HCT116 (cell line): ENCODE measurements around the gene SOHLH2. TPM values are rescaled to one million over a fixed set of nuclear protein-coding genes. Genes with fewer than 3 reads are reported as not detected.

Source experiments
- ATAC-seq: fragments of 200-7000 bp; cut with Tn5 transposase; 2 replicates; pipeline ENCODE4 v1.9.1; 2020; ENCODE audit warnings: mild to moderate bottlenecking, moderate library complexity
- BruUV-seq: library from RNA; stranded (reverse); fragments of 400-500 nt; replicated peaks from 2 replicates; lab custom pipeline; 2021; lab: Mats Ljungman, UMichigan
- CTCF ChIA-PET: fragments of 300-600 bp; sonication (Branson Sonifier 250); formaldehyde crosslinking; loops from one replicate; lab custom pipeline; 2021; ENCODE audit warnings: antibody characterized with exemption; lab: Charles Lee
- POLR2A ChIA-PET: fragments of 300-600, 350-600 bp; sonication (Branson Sonifier 250); formaldehyde crosslinking; loops from one replicate; lab custom pipeline; 2021; ENCODE audit warnings: antibody characterized with exemption; lab: Charles Lee
- RAD21 ChIA-PET, 2 experiments: fragments of 300-600 bp; sonication (Branson Sonifier 250); formaldehyde crosslinking; loops; one replicate each; lab custom pipeline; 2023; ENCODE audit warnings: low total read pairs in 2 of 2; ENCODE audit not compliant: uncharacterized antibody in 2 of 2, unreplicated experiment in 2 of 2, low non-redundant PET in 1 of 2; lab: Charles Lee
- DNase-seq: peaks from one replicate; pipeline ENCODE4 v3.0.0-alpha.2; 2010; ENCODE audit warnings: low read depth, low spot score
- H2AFZ ChIP-seq: fragments of 200-600 bp; shearing (Covaris generic), sonication (generic); 2 replicates; pipeline ENCODE4 v1.6.1; 2017; ENCODE audit warnings: low read depth, mixed run types, mixed read lengths, antibody characterized with exemption, low read length; ENCODE audit not compliant: poor library complexity, severe bottlenecking
- H3K27ac ChIP-seq: 2 replicates; pipeline ENCODE4 v1.5.1; 2012; ENCODE audit warnings: low read depth, low read length
- H3K27me3 ChIP-seq: fragments of 200-600 bp; sonication (generic); 2 replicates; pipeline ENCODE4 v1.6.1; 2016; ENCODE audit warnings: mixed run types, low read length, mixed read lengths; ENCODE audit not compliant: insufficient read depth
- H3K36me3 ChIP-seq, 2 experiments: fragments of 200-500 bp in 1 of 2; fragments of 200-600 bp in 1 of 2; sonication (Bioruptor generic) in 1 of 2; sonication (generic) in 1 of 2; 2 replicates each; pipeline versions ENCODE4 v1.5.1 to v1.6.1; 2014 to 2016; ENCODE audit warnings: low read length in 2 of 2, inconsistent platforms in 1 of 2, mixed read lengths in 1 of 2, mixed run types in 1 of 2; ENCODE audit not compliant: insufficient read depth in 2 of 2, control insufficient read depth in 1 of 2
- H3K4me1 ChIP-seq, 2 experiments: fragments of 200-600 bp in 1 of 2; sonication (generic) in 1 of 2; 2 replicates each; pipeline versions ENCODE4 v1.5.1 to v1.6.1; 2012 to 2017; ENCODE audit warnings: low read length in 2 of 2, inconsistent platforms in 1 of 2, mild to moderate bottlenecking in 1 of 2, mixed read lengths in 1 of 2, mixed run types in 1 of 2, moderate library complexity in 1 of 2; ENCODE audit not compliant: insufficient read depth in 2 of 2, control insufficient read depth in 1 of 2
- H3K4me2 ChIP-seq: fragments of 200-600 bp; sonication (generic); 2 replicates; pipeline ENCODE4 v1.6.1; 2017; ENCODE audit warnings: mixed run types, low read length, mixed read lengths
- H3K4me3 ChIP-seq, 2 experiments: fragments of 200-600 bp in 1 of 2; sonication (generic) in 1 of 2; replicated peaks in 1 of 2; 2 replicates each; pipeline ENCODE4 v1.5.1; 2011 to 2016; ENCODE audit warnings: low read length in 2 of 2, control low read depth in 1 of 2, low read depth in 1 of 2, mild to moderate bottlenecking in 1 of 2, mixed read lengths in 1 of 2, mixed run types in 1 of 2
- H3K79me2 ChIP-seq: fragments of 200-600 bp; sonication (generic); 2 replicates; pipeline ENCODE4 v1.6.1; 2017; ENCODE audit warnings: mild to moderate bottlenecking, mixed run types, low read length, moderate library complexity, mixed read lengths; ENCODE audit not compliant: insufficient read depth
- H3K9ac ChIP-seq: fragments of 200-600 bp; sonication (generic); 2 replicates; pipeline ENCODE4 v1.6.1; 2016; ENCODE audit warnings: low read length, mixed read lengths
- H3K9me2 ChIP-seq: fragments of 200-600 bp; sonication (generic), shearing (Covaris generic); 2 replicates; pipeline ENCODE4 v1.6.1; 2017; ENCODE audit warnings: mixed run types, mild to moderate bottlenecking, moderate library complexity; ENCODE audit not compliant: insufficient read depth
- H3K9me3 ChIP-seq, 2 experiments: fragments of 200-500 bp in 1 of 2; fragments of 200-600 bp in 1 of 2; sonication (Bioruptor generic) in 1 of 2; sonication (generic) in 1 of 2; 2 replicates each; pipeline ENCODE4 v1.6.1; 2014 to 2017; ENCODE audit warnings: low read length in 2 of 2, mixed read lengths in 2 of 2, inconsistent platforms in 1 of 2, low read depth in 1 of 2, mild to moderate bottlenecking in 1 of 2, mixed run types in 1 of 2, moderate library complexity in 1 of 2; ENCODE audit not compliant: control insufficient read depth in 1 of 2, insufficient read depth in 1 of 2
- H4K20me1 ChIP-seq: fragments of 200-600 bp; sonication (generic), shearing (Covaris generic); 2 replicates; pipeline ENCODE4 v1.6.1; 2017; ENCODE audit warnings: mixed run types, mild to moderate bottlenecking, moderate library complexity; ENCODE audit not compliant: insufficient read depth
- ATF3 ChIP-seq: IDR thresholded peaks from 2 replicates; pipeline ENCODE4 v1.6.1; 2012
- CBX3 ChIP-seq: IDR thresholded peaks from 2 replicates; pipeline ENCODE4 v1.6.1; 2012; ENCODE audit warnings: low read depth
- ELF1 ChIP-seq: IDR thresholded peaks from 2 replicates; pipeline ENCODE4 v1.6.1; 2012; ENCODE audit warnings: low read depth, borderline replicate concordance
- EZH2 ChIP-seq: fragments of 200-600 bp; sonication (generic); IDR thresholded peaks from 2 replicates; pipeline ENCODE4 v1.6.1; 2017; ENCODE audit warnings: antibody characterized with exemption, mixed run types
- FOSL1 ChIP-seq: IDR thresholded peaks from 2 replicates; pipeline ENCODE4 v1.6.1; 2012; ENCODE audit warnings: low read depth
- JUND ChIP-seq: IDR thresholded peaks from 2 replicates; pipeline ENCODE4 v1.6.1; 2012
- POLR2A ChIP-seq: IDR thresholded peaks from 2 replicates; pipeline ENCODE4 v1.7.0; 2011; ENCODE audit warnings: borderline replicate concordance; ENCODE audit not compliant: insufficient read depth, insufficient read length; ENCODE audit errors: extremely low read depth
- RAD21 ChIP-seq: IDR thresholded peaks from 2 replicates; pipeline ENCODE4 v1.6.1; 2012; ENCODE audit warnings: low read depth, mild to moderate bottlenecking
- SIN3A ChIP-seq: IDR thresholded peaks from 2 replicates; pipeline ENCODE4 v1.6.1; 2012; ENCODE audit warnings: low read depth
- SP1 ChIP-seq: IDR thresholded peaks from 2 replicates; pipeline ENCODE4 v1.6.1; 2012; ENCODE audit warnings: low read depth
- SRF ChIP-seq: IDR thresholded peaks from 2 replicates; pipeline ENCODE4 v1.6.1; 2012; ENCODE audit warnings: low read depth
- TCF7L2 ChIP-seq: IDR thresholded peaks from 2 replicates; pipeline ENCODE4 v1.7.0; 2011; ENCODE audit warnings: borderline replicate concordance, inconsistent platforms; ENCODE audit not compliant: insufficient read depth, insufficient read length; ENCODE audit errors: extremely low read depth
- YY1 ChIP-seq: IDR thresholded peaks from 2 replicates; pipeline ENCODE4 v1.6.1; 2011; ENCODE audit warnings: low read length, low read depth, moderate library complexity, mild to moderate bottlenecking; ENCODE audit not compliant: insufficient replicate concordance; ENCODE audit errors: extremely low read depth
- ZBTB33 ChIP-seq: IDR thresholded peaks from 2 replicates; pipeline ENCODE4 v1.6.1; 2011; ENCODE audit warnings: mild to moderate bottlenecking, low read length, moderate library complexity; ENCODE audit not compliant: insufficient replicate concordance; ENCODE audit errors: extremely low read depth
- ZNF274 ChIP-seq: fragments of 200-500 bp; sonication (Bioruptor generic); IDR thresholded peaks from 2 replicates; pipeline ENCODE4 v1.6.1; 2014; ENCODE audit warnings: mild to moderate bottlenecking, low read depth, low read length, inconsistent platforms
- intact Hi-C: fragments of 100-400 bp; cut with micrococcal nuclease; formaldehyde crosslinking; loops from 2 replicates; pipeline ENCODE4 v1.10.0; 2022
- total RNA-seq: library from RNA; stranded (reverse); gene quantifications from one replicate; pipeline ENCODE4 v1.2.1, GENCODE V29; 2021; ENCODE audit not compliant: unreplicated experiment
- TF ChIP-seq, protein P1 (sequence below): IDR thresholded peaks from 2 replicates; pipeline ENCODE4 v1.6.1; 2012; ENCODE audit warnings: low read depth

Gene SOHLH2
- total RNA-seq, 1 experiment from 2014 or later, result not detected

DNA sequence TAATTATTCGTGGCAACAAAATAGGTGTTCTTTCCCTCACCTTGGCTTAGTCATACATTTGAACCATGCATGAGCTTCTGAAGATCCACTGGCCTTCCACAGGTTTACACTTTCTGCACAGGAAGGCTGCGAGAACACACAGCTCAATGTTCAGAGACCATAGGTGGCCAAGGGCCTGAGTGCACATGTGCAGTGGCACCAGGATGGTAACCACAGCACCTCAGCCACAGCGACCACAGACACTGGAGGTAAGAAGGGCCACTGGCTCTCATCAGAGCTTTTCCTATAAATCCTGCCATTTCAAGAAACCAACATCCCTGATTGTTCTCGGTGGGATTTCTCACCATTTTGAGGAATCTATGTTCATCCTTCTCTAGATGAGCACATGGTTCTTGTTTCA is 84.8 kb downstream of the SOHLH2 start:
- Histone ChIP-seq H3K27me3 (no peaks in the 10 kb centered on the region), H4K20me1 (no peaks in the 10 kb centered on the region), H3K4me1 (no peaks in the 10 kb centered on the region), H3K4me3 (no peak overlapping the region), H3K27ac (no peak overlapping the region), H3K9ac (no peak overlapping the region), H3K9me2 (no peaks in the 10 kb centered on the region), H3K9me3 (peaks cover 0 to 16% of the 10 kb centered on the region in 2 experiments; a peak in 2 of 4 replicates), H2AFZ (no peak overlapping the region), H3K36me3 (no peaks in the 10 kb centered on the region)
- ChIA-PET CTCF (no interaction called here), POLR2A (no interaction called here)
- BruUV-seq, result no TSS peak
- ATAC-seq (no peak), DNase-seq (no peak)
- intact Hi-C loops, result no loop called here
- TF ChIP-seq ZBTB33 (no peak), FOSL1 (no peak), TCF7L2 (no peak), SRF (no peak), RAD21 (no peak), YY1 (no peak), POLR2A (no peak), ATF3 (no peak), EZH2 (no peak), ELF1 (no peak), SP1 (no peak), JUND (no peak), CBX3 (no peak), ZNF274 (no peak), SIN3A (no peak)
- TF ChIP-seq, protein P1, sequence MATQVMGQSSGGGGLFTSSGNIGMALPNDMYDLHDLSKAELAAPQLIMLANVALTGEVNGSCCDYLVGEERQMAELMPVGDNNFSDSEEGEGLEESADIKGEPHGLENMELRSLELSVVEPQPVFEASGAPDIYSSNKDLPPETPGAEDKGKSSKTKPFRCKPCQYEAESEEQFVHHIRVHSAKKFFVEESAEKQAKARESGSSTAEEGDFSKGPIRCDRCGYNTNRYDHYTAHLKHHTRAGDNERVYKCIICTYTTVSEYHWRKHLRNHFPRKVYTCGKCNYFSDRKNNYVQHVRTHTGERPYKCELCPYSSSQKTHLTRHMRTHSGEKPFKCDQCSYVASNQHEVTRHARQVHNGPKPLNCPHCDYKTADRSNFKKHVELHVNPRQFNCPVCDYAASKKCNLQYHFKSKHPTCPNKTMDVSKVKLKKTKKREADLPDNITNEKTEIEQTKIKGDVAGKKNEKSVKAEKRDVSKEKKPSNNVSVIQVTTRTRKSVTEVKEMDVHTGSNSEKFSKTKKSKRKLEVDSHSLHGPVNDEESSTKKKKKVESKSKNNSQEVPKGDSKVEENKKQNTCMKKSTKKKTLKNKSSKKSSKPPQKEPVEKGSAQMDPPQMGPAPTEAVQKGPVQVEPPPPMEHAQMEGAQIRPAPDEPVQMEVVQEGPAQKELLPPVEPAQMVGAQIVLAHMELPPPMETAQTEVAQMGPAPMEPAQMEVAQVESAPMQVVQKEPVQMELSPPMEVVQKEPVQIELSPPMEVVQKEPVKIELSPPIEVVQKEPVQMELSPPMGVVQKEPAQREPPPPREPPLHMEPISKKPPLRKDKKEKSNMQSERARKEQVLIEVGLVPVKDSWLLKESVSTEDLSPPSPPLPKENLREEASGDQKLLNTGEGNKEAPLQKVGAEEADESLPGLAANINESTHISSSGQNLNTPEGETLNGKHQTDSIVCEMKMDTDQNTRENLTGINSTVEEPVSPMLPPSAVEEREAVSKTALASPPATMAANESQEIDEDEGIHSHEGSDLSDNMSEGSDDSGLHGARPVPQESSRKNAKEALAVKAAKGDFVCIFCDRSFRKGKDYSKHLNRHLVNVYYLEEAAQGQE, result no peak
- TF ChIP-seq, all 23 proteins: peak for 0
- H3K79me2 ChIP-seq, result no peaks in the 10 kb centered on the region
- no peak overlapping the region for H3K4me2 ChIP-seq
- RAD21 ChIA-PET, result no interaction called here
